Inferior parietal cortex (tissue), 1 donor: ENCODE results near the gene HDAC9.
A peak's percentile ranks its signal among the peaks of the same experiment; 100 is the strongest.

Experiments used
- DNase-seq: peaks from one replicate; pipeline ENCODE4 v3.0.0-alpha.2; 2016; ENCODE audit errors: extremely low spot score

HDAC9 gene

DNA sequence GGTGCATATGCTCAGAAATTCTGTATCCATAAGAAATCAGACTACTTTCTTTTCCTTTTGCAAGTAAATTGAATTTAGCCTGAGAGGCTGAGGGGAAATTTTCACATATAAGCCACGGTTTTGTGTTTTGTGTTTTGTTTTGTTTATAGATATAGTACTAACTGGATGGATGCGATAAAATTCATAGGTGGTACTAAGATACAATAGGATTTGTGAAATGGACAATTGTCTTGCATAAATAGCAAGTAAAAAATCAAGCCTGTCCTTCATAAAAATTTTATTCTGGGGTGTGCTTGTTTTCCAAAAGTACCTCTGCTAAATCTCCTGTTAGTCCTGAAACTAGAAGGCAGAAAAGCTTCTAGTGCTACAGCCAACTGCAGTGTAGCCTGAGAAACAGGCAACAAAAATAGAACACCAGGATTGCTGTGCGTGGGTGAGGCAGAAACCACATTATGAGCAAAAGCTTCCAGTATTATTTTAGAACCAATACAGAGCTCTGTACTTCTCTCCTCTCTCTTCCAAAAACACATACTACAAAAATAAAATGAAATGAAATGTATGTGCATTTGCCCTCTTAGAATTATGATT lies 634 bp upstream of the HDAC9 start:
- DNase-seq = peak; percentile 74

DNA sequence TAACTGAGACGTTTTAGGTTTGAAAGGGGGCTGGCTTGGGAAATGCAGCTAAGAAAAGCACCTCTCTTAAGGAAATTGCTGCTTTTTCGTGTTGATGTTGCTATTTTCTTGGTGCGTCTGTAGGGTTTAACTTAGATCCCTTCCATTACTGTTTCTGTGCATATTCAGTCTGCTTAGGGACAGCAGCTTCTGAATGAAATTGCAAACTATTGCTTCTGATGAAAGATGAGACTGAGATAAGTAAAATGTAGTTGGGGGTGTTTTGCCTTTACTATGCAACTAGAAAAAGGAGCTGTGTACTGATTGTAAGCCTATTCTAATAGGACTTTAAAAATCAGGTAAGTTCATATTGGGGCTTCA lies 772 bp downstream of the HDAC9 start:
- peak; percentile 71 for DNase-seq

DNA sequence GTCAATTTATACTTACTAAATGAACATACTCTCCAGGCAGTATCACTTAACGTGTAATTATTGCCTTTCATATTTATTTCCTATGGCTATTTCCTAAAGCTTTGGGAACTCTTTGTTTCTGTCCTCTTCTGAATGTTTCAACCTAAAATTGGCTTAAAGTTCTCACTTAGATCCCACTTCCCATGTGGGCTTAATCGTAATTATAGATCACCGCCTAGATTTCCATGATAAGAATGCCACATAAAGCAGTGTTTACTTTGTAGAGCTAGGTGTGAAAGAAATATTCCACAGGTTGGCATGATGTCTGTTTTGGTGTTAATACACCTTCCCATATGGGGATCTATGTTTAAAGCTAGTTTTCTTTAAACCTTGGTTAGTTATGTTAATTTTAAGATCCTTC lies 1.5 kb downstream of the HDAC9 start:
- peak; percentile 52 for DNase-seq

DNA sequence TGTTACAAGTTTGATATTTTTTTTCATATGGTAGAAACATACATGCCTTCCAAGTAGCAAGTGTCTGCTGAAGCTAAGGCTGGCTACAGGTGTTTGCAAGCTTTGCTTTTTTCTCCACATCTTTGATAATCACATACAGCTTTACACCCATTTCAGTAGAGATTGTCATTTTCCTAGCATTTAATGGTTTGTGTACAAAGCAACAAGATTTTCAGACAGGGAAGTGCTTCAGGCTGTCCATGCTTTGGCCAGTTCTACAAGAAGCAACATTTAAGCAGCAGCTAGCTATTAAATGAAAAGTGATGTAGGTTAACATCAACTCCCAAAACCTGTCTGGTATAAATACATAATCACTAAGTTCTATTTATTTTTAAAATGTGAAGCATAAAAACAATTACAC lies 2.3 kb downstream of the HDAC9 start:
- no peak for DNase-seq

DNA sequence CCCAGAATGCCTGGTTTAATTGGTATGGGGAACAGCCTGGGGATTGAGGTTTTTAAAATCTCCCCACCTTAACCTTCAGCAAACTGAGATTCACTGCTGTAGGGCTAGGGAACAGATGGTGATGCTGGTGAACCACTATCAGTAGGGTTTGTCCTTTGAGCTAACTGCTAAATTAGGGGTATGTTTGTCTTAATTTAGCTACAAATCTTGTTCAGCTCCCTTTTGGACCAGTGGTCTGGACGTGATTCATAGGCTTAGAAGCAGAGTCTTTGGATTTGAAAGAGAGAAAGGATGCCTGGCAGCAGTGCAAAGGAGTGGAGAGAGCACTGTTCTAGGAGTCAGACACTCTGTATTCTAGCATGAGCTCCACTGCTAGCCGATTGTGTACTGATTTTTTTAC lies 2.8 kb downstream of the HDAC9 start:
- no peak for DNase-seq

DNA sequence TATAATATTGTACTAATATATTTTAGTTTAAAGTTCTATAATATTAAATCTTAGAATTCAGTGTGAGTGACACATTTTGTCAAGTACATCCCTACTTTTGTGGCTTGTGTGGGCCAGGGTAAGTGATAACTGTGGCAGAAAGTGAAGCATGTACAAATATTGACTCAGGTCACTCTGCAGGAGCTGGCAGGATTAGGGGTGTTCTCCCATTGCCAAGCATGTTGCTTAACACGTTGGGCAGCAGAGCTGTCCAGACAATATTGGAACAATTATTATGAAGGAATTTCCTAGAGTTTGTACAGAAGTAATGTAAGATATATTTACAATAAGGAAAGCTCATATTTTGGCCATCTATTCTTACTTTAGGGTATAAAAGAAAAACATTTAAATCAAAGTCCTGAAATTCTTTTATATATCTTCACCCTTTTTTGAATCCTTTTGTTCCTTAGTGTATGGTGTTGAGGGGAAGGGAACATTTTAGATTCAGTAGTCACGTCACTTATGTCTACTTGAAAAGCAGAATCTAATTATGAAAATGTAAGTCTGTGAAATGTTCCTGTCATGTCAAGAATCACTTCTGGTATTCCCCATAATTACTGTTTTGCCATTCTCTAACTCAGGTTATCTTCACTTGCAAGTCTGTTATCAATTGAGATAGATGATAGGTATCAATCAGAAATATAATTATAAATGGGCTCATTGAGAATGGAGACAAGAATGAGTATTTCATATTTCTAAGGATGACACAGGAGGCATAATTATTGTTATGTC lies 4.0 kb downstream of the HDAC9 start:
- DNase-seq = no peak

- no peak for DNase-seq
Measured at GRCh38 chr7:18503126-18503866, 7.7 kb downstream of the HDAC9 start.

DNA sequence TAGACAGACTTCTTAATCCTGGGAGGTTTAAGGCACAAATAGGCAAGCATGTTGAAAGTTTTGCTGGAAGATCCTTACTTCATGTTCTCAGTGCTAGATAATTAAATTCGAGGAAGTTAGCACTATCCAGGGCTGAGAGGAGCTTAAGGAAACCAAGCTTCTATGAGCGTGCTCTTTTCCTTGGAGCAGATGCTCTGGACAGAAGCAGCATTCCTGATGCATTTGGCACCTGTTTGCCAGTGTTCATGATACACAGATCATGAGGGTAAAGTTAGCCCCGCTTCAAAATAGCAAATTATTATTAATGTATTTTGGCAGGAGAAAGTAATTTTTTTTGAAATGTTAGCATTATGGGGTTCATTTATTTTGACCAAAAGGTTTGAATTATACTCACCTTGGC lies 9.4 kb downstream of the HDAC9 start:
- DNase-seq = no peak

DNA sequence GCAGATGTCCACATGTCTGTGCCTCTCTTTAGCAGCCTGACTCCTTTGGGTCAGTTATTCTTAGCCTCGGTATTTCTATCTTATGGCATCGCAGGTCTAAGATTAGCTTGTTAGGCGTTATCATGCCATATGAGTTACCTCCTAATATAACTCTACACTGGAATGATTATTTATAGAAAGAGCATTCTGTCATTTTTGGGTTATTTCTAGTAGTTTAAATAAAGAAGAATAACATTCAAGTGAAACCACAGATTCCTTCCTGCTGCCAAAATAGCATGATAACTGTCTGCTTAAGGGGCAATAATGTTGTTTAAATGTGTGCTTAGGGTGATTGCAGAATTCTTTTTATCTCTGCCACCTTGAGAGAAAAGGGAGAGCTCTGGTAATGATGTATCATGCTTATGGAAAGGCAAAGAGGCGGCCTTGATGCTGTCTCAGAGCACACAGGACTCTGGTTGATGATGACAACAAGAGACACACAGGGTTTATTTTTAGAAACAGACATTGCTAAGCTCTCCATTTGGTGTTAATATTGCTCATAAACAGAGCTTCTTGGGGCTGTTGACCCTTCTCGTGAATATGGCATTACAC lies 10.4 kb downstream of the HDAC9 start:
- DNase-seq = no peak

- DNase-seq = no peak
Measured at GRCh38 chr7:18508443-18509427, 13.2 kb downstream of the HDAC9 start.

DNA sequence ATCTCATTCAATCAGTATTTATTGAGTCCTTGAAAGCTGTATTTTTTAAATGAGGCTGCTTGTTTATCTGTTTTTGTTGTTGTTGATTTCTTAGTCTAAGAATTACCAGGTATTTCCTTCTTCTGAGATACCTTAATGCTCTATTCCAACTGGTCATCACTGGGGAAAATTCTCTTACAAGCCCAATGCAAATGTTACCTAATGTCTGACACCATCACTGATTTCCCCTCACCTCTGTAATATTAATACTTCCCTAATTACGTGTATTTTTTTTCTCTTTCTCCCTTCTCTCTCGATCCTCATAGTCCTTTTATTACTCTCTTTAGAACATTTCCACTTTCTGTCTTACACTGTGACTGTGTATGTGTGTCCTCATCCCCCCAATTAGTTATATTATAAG lies 13.9 kb downstream of the HDAC9 start:
- no peak for DNase-seq

- DNase-seq = no peak
Measured at GRCh38 chr7:18511351-18512140, 16.0 kb downstream of the HDAC9 start.

- no peak for DNase-seq
Measured at GRCh38 chr7:18513343-18513742, 17.8 kb downstream of the HDAC9 start.

DNA sequence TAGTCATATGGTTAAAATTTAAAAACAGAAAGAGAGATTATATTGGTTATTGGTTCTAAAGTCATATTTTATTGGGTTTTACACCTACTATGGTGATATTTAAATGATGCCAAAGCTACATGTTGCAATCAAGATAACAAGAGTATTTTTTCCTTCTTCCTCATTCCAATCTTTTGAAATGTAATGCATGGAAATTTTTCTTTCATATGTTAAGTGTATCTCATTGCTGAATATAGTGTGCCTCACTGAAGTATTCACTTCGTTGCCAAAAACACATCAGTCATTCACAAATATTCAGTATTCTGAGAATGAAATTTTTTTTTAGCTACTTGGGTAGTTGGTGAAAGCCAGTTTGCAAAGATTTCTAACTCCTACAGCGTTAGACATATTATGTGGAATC lies 19.5 kb downstream of the HDAC9 start:
- DNase-seq = no peak

DNA sequence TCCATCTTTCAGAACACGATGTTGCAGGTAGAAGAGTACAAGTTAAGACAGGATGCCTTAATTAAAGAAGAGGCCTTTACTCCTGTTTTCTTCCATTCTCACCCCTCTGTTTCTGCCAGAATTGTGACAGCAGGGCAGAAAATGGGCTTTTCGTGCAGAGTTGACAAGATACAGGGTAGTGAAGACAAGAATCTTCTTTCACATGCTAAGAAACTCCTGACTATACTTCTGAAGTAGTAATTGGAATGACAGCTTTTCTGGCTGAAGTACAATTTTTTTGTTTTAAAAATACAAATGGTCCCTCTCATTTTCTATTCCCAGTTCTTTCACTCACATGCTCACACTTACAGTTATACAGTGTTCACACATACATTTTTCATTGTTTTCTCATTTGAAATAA lies 22.1 kb downstream of the HDAC9 start:
- DNase-seq = no peak

DNA sequence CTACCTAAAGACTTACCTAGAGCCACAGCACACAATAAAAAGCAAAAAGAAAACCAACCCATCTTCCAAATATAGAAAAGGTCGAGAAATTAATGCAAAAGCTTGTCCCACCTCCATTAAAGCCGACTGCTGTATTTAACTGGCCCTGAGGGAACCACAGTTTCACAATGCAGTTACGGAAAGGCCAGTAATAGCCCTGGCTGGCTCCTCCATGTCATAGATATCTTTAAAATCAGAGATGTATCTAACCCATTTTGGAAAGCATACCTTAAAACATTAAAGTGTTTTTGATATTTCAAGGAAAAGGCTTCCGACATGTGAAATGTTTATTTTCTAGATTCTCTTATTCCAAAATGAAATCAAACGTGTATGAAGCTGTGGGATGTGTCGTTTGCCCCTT lies 23.0 kb downstream of the HDAC9 start:
- DNase-seq = no peak

- DNase-seq = no peak
Measured at GRCh38 chr7:18520450-18521235, 25.1 kb downstream of the HDAC9 start.

- DNase-seq = no peak
Measured at GRCh38 chr7:18521236-18521589, 25.7 kb downstream of the HDAC9 start.

DNA sequence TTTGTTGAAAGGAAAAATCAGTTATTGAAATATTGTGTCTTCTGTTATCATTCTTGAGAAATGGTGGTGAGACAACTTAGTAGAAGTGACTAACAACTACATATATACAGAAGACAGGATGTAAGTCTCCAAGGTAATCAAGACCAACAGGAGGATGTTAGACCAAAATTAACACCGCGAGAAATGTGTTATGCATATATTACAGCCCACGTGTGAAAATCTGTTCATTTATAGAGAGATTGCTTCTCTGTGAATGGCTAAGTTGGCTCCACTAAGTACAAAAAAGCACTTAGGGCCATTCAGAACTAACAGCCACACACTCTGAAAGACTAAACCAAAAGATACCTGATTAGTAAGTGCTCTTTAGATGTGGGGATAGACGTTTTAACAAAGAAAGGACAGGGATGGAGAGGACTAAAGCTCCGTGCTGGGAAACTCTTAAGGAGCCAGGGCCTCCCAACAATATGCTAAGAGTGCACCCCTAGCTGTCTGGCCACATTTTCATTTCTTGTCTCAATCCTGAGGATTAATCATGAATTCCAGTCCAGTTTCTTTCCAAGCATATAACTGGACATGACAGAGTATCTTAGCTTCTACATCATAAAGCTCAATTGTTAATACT lies 26.5 kb downstream of the HDAC9 start:
- no peak for DNase-seq

GRCh38 chr7:18524248-18524647 lies 28.7 kb downstream of the HDAC9 start:
- DNase-seq = no peak
